C4-2B (cell line): Measurements from ENCODE around the gene CSRP1.

Experiments
- H3K27ac ChIP-seq: fragments of 450-650 bp; 2 replicates; pipeline ENCODE4 v1.5.1; 2017
- ZFX ChIP-seq: fragments of 450-650 bp; IDR thresholded peaks from 2 replicates; pipeline ENCODE4 v1.6.1; 2017
- TF ChIP-seq, protein P1 (sequence below): fragments of 450-650 bp; conservative IDR thresholded peaks from 2 replicates; pipeline ENCODE4 v1.5.1; 2017; ENCODE audit warnings: mild to moderate bottlenecking

CSRP1 gene

DNA sequence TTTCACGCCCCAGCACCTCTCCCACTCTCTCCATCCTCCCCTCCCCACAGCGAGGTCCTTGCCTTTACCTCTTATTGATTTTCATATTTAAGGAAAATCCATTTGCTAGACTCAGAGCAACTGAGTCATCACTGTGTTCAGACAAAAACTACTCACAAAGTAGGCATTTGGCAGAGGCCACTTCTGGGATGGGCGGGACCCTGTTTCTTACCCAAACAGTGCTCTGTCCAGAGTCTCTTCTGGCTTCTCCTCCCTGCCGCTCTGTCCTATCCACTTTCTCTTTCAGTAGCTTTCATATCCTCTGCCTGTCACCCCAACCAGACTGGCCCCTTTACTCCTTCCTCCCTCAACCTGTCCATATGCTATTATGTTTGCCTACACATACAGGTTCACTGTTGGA, 29.6 kb upstream of the CSRP1 start:
- H3K27ac ChIP-seq, result no peak overlapping the region
- TF ChIP-seq, protein P1, sequence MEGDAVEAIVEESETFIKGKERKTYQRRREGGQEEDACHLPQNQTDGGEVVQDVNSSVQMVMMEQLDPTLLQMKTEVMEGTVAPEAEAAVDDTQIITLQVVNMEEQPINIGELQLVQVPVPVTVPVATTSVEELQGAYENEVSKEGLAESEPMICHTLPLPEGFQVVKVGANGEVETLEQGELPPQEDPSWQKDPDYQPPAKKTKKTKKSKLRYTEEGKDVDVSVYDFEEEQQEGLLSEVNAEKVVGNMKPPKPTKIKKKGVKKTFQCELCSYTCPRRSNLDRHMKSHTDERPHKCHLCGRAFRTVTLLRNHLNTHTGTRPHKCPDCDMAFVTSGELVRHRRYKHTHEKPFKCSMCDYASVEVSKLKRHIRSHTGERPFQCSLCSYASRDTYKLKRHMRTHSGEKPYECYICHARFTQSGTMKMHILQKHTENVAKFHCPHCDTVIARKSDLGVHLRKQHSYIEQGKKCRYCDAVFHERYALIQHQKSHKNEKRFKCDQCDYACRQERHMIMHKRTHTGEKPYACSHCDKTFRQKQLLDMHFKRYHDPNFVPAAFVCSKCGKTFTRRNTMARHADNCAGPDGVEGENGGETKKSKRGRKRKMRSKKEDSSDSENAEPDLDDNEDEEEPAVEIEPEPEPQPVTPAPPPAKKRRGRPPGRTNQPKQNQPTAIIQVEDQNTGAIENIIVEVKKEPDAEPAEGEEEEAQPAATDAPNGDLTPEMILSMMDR, result no peak
- TF ChIP-seq ZFX, result no peak

DNA sequence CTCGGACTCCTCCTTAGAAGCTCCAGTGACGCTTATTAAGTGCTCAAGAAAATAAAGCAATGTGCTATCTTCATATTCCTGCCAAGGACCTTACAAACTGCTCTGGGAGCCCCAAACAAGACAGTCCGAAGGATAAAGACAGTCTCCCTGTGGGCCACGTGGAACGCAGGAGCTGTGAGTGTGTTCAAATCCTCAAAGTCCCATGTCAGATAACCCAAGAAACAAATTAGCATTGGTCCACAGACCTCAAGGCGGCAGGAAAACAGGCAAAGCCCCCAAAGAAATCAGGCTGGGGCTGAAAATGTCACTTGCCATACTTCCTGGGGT, 29.0 kb upstream of the CSRP1 start:
- TF ChIP-seq ZFX, result no peak
- no peak overlapping the region for H3K27ac ChIP-seq

DNA sequence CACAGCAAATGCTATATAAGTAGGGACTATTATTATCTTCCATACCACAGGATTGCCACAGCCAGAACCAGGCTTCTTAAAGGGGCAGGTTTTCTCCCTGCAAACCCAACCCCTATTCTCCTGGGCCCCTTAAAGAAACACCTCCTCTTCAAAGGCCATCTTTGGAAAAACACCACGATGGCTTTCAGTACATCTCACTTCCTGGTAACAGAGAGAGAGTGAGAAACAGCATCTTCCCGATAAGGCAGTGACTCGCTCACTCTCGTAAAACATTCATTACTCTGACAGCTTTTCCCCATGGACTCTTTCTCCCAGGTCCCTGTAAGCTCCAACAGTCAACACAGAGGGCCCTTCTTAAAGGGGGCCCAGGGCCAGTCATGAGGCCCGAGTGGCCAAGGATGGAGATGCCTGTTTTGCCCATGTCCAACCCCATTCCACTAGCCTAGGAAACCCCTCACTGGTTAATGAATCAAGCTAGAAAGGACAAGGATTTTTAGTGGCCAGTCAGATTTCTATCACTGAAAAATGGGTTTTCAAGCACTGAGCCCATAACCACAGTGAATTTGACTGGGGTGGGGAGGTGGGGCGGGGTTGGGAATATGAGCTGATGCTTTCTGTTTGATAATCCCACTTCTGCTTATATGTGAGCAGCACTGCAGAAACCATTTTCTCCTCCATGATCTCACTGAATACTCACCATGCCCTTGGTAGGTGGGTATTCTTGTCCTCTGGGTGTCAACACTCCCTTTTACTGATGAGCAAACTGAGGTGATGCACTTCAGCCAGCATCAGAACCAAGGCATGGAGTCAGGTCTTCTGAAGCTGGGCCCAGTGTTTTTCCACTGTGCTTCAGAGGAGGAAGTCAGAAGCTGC, 28.4 kb upstream of the CSRP1 start:
- no peak overlapping the region for H3K27ac ChIP-seq
- TF ChIP-seq ZFX, result no peak
- TF ChIP-seq, protein P1, result no peak

DNA sequence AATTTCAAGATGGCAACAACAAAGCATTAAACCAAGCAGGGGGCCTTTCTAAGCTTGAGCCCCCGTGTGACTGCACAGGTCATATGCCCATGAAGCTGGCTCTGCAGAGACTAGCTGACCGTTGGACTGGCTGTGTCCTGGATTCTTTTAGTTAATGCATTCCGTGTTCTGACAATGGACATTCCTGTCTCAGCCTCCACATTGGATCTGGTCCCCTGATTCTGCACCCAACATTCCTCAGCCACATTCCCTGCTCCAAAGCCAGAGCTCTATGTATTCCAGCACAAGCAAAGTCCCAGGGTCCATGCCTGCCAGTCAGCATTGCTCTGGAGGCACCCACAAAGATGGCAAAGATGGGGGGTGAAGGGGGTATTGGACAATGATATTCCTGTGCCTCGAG, 26.9 kb upstream of the CSRP1 start:
- TF ChIP-seq ZFX, result no peak
- TF ChIP-seq, protein P1, result no peak
- no peak overlapping the region for H3K27ac ChIP-seq

DNA sequence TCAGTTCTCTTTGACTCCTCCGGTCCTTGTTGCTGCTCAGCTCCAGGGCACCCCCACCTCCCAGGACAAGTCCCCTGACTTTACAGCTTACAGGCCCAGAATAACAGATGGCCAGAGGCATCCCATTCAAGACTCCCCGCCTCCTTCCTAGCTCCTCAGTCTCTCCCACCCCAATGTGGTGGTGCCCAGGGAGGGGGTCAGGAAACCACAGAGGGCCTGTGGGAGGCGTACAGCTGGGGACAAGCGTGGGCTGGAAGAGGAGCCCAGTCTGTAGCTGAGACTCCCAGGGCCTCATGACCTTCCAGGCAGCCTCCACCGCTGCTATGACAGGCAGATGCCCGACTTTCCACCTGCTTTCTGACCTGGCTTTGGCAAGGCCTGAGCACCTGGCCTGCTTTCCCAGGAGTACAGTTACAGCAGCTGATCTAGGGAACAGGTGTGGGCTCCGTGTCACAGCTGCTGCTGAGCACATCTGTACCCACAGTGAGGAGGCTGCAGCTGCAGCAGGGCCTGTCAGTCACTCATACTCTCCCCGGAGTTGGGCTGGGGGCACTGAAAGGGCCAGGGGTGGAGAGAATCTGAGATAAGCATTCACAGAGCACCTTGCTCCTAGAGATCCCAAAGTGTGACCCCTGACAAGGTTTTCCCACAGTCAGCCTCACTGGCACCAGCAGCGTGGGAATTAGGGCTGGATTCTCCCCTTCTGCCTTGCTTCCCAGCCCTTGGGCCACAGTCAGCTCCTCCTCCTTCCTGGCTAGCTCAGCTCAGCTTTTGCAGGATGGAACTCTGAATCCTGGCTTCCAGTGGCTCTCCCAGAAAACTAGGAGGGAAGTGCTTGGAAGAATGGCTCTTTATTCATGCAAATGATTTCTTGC, 24.9 kb upstream of the CSRP1 start:
- TF ChIP-seq, protein P1, result no peak
- TF ChIP-seq ZFX, result no peak

DNA sequence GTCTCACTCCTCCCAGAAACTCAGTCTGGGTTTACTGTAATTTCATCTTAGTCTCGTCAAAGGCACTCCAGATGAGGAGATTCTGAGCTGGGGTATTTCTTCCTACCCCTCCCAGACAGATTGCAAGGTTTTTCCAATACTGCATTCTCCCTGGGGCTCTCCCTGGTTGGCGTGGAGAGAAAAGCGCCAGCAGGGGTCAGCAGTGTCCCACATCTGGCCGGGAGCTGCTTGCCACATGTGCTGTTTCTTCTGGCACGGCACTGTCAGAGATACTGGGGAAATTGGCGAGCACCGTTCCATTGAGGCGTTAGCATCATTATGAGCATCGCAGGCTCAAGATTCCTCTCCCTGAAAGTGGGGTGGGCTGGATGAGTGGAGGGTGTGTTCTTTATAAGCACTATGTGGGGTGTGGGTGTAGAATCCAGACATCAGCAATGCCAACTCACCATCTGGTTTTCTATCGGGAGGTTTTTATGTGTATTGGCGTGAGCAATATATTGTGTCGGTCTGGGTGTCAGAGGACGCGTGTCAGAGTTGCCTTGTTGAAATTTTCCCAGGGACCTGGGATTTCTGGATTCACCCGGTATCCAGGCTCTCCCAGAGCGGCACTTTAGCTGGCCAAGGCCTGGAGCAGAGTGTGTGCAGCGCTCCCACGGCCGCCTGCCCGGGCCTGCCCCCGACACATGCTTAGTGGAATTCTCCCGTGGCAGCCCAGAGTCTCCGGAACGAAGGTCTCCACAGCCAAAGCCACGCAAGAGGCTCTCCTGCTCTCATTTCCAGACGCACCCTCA, 24.0 kb upstream of the CSRP1 start:
- H3K27ac ChIP-seq, result no peak overlapping the region

More for the DNA sequence above, 24.9 kb upstream of the CSRP1 start:
- H3K27ac ChIP-seq, result no peak overlapping the region

More for the DNA sequence above, 24.0 kb upstream of the CSRP1 start:
- no peak for TF ChIP-seq ZFX
- TF ChIP-seq, protein P1, result peak; percentile 82
